ENCODE results near the gene SEC11C. TPM values are rescaled to one million over a fixed set of nuclear protein-coding genes. Genes with fewer than 3 reads are reported as not detected.

Gene SEC11C
- total and polyA plus RNA-seq, 2 of the 8 experiments (the other 6 are each of a cell fraction or from before 2014, with no cell fraction given): 27.1 to 59.3 TPM

- no peaks in the 10 kb centered on the region for H3K79me2 ChIP-seq (ENCODE audit: control insufficient read depth in 1 of 2, insufficient read depth in 2 of 2, low read length in 2 of 2)
- no peaks in the 10 kb centered on the region for H3K4me1 ChIP-seq (replicated peaks in 1 of 4; ENCODE audit: control insufficient read depth in 3 of 4, insufficient read depth in 4 of 4, low read length in 3 of 4)
- DNase-seq (ENCODE audit: low read depth in 1 of 2, low spot score in 2 of 2) (no peak), FAIRE-seq (no peak)
- ChIA-PET CTCF (ENCODE audit: partially characterized antibody) (interaction anchor here (0.6 to 1.3 kb wide), 4 partner anchors 10 to 348 kb away, joined by 3 to 5 read pairs (median 4); no protein-coding TSS in a partner anchor), POLR2A (ENCODE audit: partially characterized antibody) (no interaction called here)
- no peak overlapping the region for H3K4ac ChIP-seq (replicated peaks; ENCODE audit: insufficient read length, low read depth, low read length)
- no peaks in the 10 kb centered on the region for H3K36me3 ChIP-seq (ENCODE audit: control insufficient read depth in 2 of 4, insufficient read depth in 4 of 4, low read length in 3 of 4)
- H3K23me2 ChIP-seq (ENCODE audit: low read depth, low read length): no peaks in the 10 kb centered on the region
- H3K9me3 ChIP-seq (ENCODE audit: insufficient read depth in 2 of 2, low read depth in 1 of 2, low read length in 1 of 2): no peaks in the 10 kb centered on the region
- 71% methylated on average over 1 of the region's 1 CpG; no CpG with 5 or more reads in 1 of the 2 experiments for WGBS, 2 experiments (ENCODE audit: extremely low coverage in 1 of 2, insufficient coverage in 1 of 2, insufficient read length in 1 of 2, insufficient replicate concordance in 2 of 2, low coverage in 1 of 2, low lambda C conversion rate in 2 of 2, missing lambda C conversion rate in 1 of 2)
- H3K79me1 ChIP-seq (ENCODE audit: low read depth, low read length): no peaks in the 10 kb centered on the region
- no peak overlapping the region for H2AFZ ChIP-seq (ENCODE audit: low read length)
- no peaks in the 10 kb centered on the region; a peak in 1 of 7 replicates for H3K27me3 ChIP-seq (replicated peaks in 1 of 4; ENCODE audit: control insufficient read depth in 3 of 4, extremely low read depth in 1 of 4, insufficient read depth in 3 of 4, low read length in 3 of 4)
- no peak overlapping the region for H3K14ac ChIP-seq (ENCODE audit: insufficient read length)
- no peak overlapping the region for H3K9ac ChIP-seq (replicated peaks in 1 of 4; ENCODE audit: extremely low read depth in 1 of 4, low read depth in 3 of 4, low read length in 3 of 4)
- no peaks in the 10 kb centered on the region for H4K20me1 ChIP-seq (replicated peaks in 1 of 2; ENCODE audit: control insufficient read depth in 1 of 2, insufficient read depth in 2 of 2, low read length in 2 of 2)
- H2BK120ac ChIP-seq (replicated peaks; ENCODE audit: low read depth, low read length): no peak overlapping the region
- no peak overlapping the region for H3K18ac ChIP-seq (ENCODE audit: extremely low read depth, low read length)
- no peak overlapping the region for H4K8ac ChIP-seq (ENCODE audit: extremely low read depth, insufficient read depth, low read length)
- no peak overlapping the region for H3K23ac ChIP-seq (ENCODE audit: insufficient read length)
- no peak for TF ChIP-seq EGR1 (IDR thresholded peaks at IDR 0.05; ENCODE audit: borderline replicate concordance, low read depth, low read length)
- H2BK5ac ChIP-seq (ENCODE audit: low read depth, low read length): no peak overlapping the region
- H3K4me2 ChIP-seq (ENCODE audit: insufficient read depth in 1 of 2, low read depth in 2 of 2, low read length in 2 of 2): no peak overlapping the region
- H3K27ac ChIP-seq (ENCODE audit: low read depth, low read length): no peak overlapping the region
- H2BK15ac ChIP-seq (ENCODE audit: low read length): no peak overlapping the region
- H4K91ac ChIP-seq (replicated peaks; ENCODE audit: insufficient read length, low read length): no peak overlapping the region
- H2BK12ac ChIP-seq (ENCODE audit: low read depth, low read length): no peak overlapping the region
- H2AK5ac ChIP-seq (ENCODE audit: low read depth, low read length): no peak overlapping the region
- H4K5ac ChIP-seq (ENCODE audit: insufficient read length, low read depth, low read length): no peak overlapping the region
- no peak overlapping the region for H3K56ac ChIP-seq (replicated peaks; ENCODE audit: insufficient read length, low read depth, low read length)
- H3K4me3 ChIP-seq (ENCODE audit: extremely low read depth in 1 of 4, insufficient read depth in 2 of 4, low read depth in 3 of 4, low read length in 4 of 4): no peak overlapping the region
- no peak overlapping the region for H2BK20ac ChIP-seq (ENCODE audit: low read length)
Observed at GRCh38 chr18:59124370-59124704, 15.3 kb upstream of the SEC11C start.
